ENCODE results near the gene AK5. TPM values are rescaled to one million over a fixed set of nuclear protein-coding genes. Genes with fewer than 3 reads are reported as not detected.

Gene AK5
- total and polyA plus RNA-seq, 2 donors (not counting 1 experiment from before 2014, with no cell fraction given): 0.18 TPM; not detected in 1

GRCh38 chr1:77290576-77290975, 8.8 kb downstream of the AK5 start:
- no peaks in the 10 kb centered on the region for H3K9me3 Mint-ChIP-seq (ENCODE audit: insufficient read depth)
- peaks cover 0 to 13% (median 3%) of the 10 kb centered on the region in 4 experiments for H3K27me3 ChIP-seq (replicated peaks in 1 of 4; ENCODE audit: control extremely low read depth in 1 of 4, control insufficient read depth in 3 of 4, insufficient read depth in 4 of 4, low read length in 3 of 4)
- intact Hi-C loops (cut with micrococcal nuclease): no loop called here
- H3K4me2 ChIP-seq (replicated peaks; ENCODE audit: low read depth, low read length, poor library complexity, severe bottlenecking): no peak overlapping the region
- H3K79me2 ChIP-seq (ENCODE audit: control insufficient read depth, insufficient read depth, low read length): no peaks in the 10 kb centered on the region
- H3K27me3 Mint-ChIP-seq: peaks cover 23% of the 10 kb centered on the region
- H3K27ac Mint-ChIP-seq: no peak overlapping the region
- H2AFZ ChIP-seq (ENCODE audit: insufficient read depth, low read depth, low read length, poor library complexity, severe bottlenecking): no peak overlapping the region
- no peaks in the 10 kb centered on the region for H3K9me3 ChIP-seq (ENCODE audit: control extremely low read depth in 1 of 3, control insufficient read depth in 2 of 3, insufficient read depth in 1 of 3, low read length in 2 of 3)
- ChIA-PET POLR2A (no interaction called here), CTCF (no interaction called here)
- no peak for DNase-seq
- TF ChIP-seq CTCF (IDR thresholded peaks at IDR 0.05) (no peak), EZH2 (IDR thresholded peaks at IDR 0.05; ENCODE audit: borderline replicate concordance, insufficient read depth, low read depth, low read length, poor library complexity, severe bottlenecking) (no peak)
- no peaks in the 10 kb centered on the region for H3K4me1 Mint-ChIP-seq
- H3K27ac ChIP-seq (ENCODE audit: low read length in 2 of 2): no peak overlapping the region
- H4K20me1 ChIP-seq (ENCODE audit: control insufficient read depth, insufficient read depth, low read length, poor library complexity, severe bottlenecking): no peaks in the 10 kb centered on the region
- H3K4me1 ChIP-seq (ENCODE audit: control insufficient read depth in 2 of 2, insufficient read depth in 2 of 2, low read length in 2 of 2): no peaks in the 10 kb centered on the region
- no peak overlapping the region for H3K4me3 ChIP-seq (ENCODE audit: control extremely low read depth in 1 of 5, extremely low read depth in 1 of 5, insufficient read depth in 1 of 5, low read depth in 2 of 5, low read length in 4 of 5)
- H3K36me3 ChIP-seq (replicated peaks in 1 of 2; ENCODE audit: control extremely low read depth in 1 of 2, control insufficient read depth in 1 of 2, extremely low read depth in 1 of 2, insufficient read depth in 2 of 2, low read length in 1 of 2): no peaks in the 10 kb centered on the region
- no peak for ATAC-seq (ENCODE audit: low read depth)
- no peak overlapping the region for H3K4me3 Mint-ChIP-seq
- H3K9ac ChIP-seq (ENCODE audit: low read length): no peak overlapping the region

- Histone ChIP-seq H3K36me3 (replicated peaks in 1 of 2; ENCODE audit: control extremely low read depth in 1 of 2, control insufficient read depth in 1 of 2, extremely low read depth in 1 of 2, insufficient read depth in 2 of 2, low read length in 1 of 2) (no peaks in the 10 kb centered on the region), H4K20me1 (ENCODE audit: control insufficient read depth, insufficient read depth, low read length, poor library complexity, severe bottlenecking) (no peaks in the 10 kb centered on the region), H3K9ac (ENCODE audit: low read length) (no peak overlapping the region), H3K27me3 (replicated peaks in 1 of 4; ENCODE audit: control extremely low read depth in 1 of 4, control insufficient read depth in 3 of 4, insufficient read depth in 4 of 4, low read length in 3 of 4) (peaks cover 0 to 4% (median 0%) of the 10 kb centered on the region in 4 experiments), H3K9me3 (ENCODE audit: control extremely low read depth in 1 of 3, control insufficient read depth in 2 of 3, insufficient read depth in 1 of 3, low read length in 2 of 3) (no peaks in the 10 kb centered on the region), H3K79me2 (ENCODE audit: control insufficient read depth, insufficient read depth, low read length) (no peaks in the 10 kb centered on the region), H3K27ac (ENCODE audit: low read length in 2 of 2) (no peak overlapping the region), H3K4me2 (replicated peaks; ENCODE audit: low read depth, low read length, poor library complexity, severe bottlenecking) (no peak overlapping the region), H3K4me1 (ENCODE audit: control insufficient read depth in 2 of 2, insufficient read depth in 2 of 2, low read length in 2 of 2) (no peaks in the 10 kb centered on the region), H2AFZ (ENCODE audit: insufficient read depth, low read depth, low read length, poor library complexity, severe bottlenecking) (no peak overlapping the region), H3K4me3 (ENCODE audit: control extremely low read depth in 1 of 5, extremely low read depth in 1 of 5, insufficient read depth in 1 of 5, low read depth in 2 of 5, low read length in 4 of 5) (no peak overlapping the region)
- CTCF ChIA-PET: no interaction called here
- Mint-ChIP-seq H3K9me3 (ENCODE audit: insufficient read depth) (no peaks in the 10 kb centered on the region), H3K4me1 (no peaks in the 10 kb centered on the region), H3K4me3 (no peak overlapping the region), H3K27me3 (peaks cover 8% of the 10 kb centered on the region), H3K27ac (no peak overlapping the region)
- intact Hi-C loops (cut with micrococcal nuclease): no loop called here
- WGBS (ENCODE audit: insufficient coverage): 100% methylated on average over 2 of the region's 4 CpGs
- TF ChIP-seq EZH2 (IDR thresholded peaks at IDR 0.05; ENCODE audit: borderline replicate concordance, insufficient read depth, low read depth, low read length, poor library complexity, severe bottlenecking) (no peak), CTCF (IDR thresholded peaks at IDR 0.05) (no peak)
- ATAC-seq (ENCODE audit: low read depth) (no peak), DNase-seq (no peak)
- POLR2A ChIA-PET: no interaction called here
Measured at GRCh38 chr1:77292551-77292950, 10.7 kb downstream of the AK5 start.

All from B cell (primary cell).